Stimulated activated CD4-positive, alpha-beta T cell treated with anti-CD3 and anti-CD28 coated beads, Interleukin-12 subunit alpha, Interleukin-12 subunit beta, amount 100 ng/mL, for 4 hours (primary cell): ENCODE results near the gene MOSPD2.

Source experiments
- DNase-seq: peaks from one replicate; pipeline ENCODE4 v3.0.0-alpha.2; 2020

The MOSPD2 gene

GRCh38 chrX:14916017-14916674 is 42.9 kb downstream of the MOSPD2 start:
- no peak for DNase-seq

- DNase-seq, result no peak
Observed at GRCh38 chrX:14919407-14919806, 46.2 kb downstream of the MOSPD2 start.

- DNase-seq, result no peak
Observed at GRCh38 chrX:14920196-14920595, 47.0 kb downstream of the MOSPD2 start.

GRCh38 chrX:14922437-14922836 is 49.2 kb downstream of the MOSPD2 start:
- DNase-seq, result no peak

DNA sequence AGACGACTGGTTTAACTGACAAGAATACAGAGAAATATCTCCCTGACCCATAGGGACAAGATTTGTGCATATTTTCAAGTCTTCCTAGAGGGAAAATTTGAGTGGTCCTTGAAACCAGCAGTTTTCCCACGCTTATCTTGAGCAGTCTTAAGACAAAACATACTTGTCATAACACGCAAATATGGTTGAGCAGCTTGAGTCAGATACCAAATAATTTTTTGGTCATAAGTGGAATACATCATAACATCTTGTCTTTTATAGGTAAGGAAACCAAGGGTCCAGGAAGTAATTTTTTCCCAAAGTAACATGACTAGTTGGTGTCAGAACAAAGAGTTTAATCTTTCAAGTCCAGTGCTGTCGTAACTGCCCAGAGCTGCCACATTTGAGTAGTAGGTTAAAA is 50.5 kb downstream of the MOSPD2 start:
- no peak for DNase-seq

DNA sequence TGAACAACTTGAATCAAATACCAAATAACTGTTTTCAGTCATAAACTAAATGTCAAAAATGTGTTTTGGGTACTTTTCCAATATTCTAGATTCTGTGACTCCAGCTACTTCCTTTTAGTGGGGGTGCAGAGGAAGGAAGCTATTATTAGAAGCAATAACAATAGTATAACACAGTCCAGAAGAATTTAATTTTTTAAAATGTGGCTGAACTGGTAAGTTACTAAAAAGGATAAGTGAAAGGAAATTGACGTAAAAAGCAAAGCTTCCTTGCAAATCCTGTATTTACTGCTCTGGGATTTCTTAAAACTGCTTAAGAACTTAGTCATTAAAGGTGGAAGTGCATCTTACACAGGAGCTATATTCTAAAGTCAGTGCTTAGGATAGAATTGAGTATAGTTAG is 53.2 kb downstream of the MOSPD2 start:
- no peak for DNase-seq

DNA sequence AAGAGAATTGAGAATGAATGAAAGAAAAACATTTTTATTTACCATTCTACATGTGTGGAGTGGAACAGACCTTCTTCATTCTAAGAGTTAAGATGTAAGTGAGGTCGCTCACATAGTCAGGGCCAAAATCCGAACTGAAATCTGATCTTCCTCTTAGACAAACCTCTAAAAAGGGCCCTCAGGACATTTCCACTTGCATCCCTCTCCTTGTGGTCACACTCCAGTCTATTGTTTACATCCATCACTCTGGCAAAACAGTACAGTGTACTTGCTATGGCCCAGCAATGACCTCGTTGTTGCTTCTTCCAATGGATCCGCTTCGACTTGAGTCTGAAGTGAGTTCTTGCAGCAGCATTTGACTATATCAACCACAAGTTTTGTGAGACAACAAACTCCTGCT is 54.2 kb downstream of the MOSPD2 start:
- DNase-seq, result no peak

GRCh38 chrX:14930663-14931062 is 57.4 kb downstream of the MOSPD2 start:
- no peak for DNase-seq

DNA sequence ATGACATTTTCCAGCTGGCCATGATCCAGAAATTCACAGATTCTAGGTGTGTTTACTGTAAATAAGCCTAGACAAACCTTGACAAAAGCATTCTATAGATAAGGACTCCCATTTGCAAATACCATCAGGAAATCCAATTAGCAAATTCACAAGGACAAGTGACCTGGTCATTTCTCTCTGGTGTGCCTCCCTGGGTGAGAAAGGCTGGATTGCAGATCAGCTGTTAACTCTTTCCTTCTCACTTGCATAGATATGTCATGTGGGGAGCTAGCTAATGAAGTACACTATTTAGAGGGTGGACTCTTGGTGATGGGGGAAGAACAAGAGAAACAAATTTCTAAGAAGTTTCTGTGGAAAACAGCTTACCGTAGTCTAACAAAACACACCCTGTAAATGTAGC is 58.9 kb downstream of the MOSPD2 start:
- no peak for DNase-seq

GRCh38 chrX:14934423-14934822 is 61.2 kb downstream of the MOSPD2 start:
- DNase-seq, result no peak

GRCh38 chrX:14936561-14936960 is 63.3 kb downstream of the MOSPD2 start:
- no peak for DNase-seq

DNA sequence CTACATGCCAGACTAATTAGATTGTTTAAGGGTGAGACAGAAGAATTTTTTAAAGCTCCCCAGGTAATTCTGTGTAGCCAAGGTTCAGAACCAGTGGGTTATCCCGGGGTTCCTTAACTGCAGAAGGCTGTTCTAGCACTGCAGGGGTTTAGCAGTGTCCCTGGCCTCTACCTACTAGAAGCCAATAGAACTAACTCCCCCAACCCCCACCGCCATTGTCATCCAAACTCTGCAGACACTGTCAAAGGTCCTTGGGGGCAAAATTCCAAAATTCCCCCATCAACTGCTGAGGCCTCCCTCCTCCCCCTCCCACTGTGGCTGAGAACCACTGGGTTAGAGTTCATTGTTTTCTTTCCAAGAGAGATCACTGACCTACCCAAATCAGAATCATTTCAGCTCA is 66.4 kb downstream of the MOSPD2 start:
- DNase-seq, result no peak

- no peak for DNase-seq
Observed at GRCh38 chrX:14941301-14941700, 68.1 kb downstream of the MOSPD2 start.

DNA sequence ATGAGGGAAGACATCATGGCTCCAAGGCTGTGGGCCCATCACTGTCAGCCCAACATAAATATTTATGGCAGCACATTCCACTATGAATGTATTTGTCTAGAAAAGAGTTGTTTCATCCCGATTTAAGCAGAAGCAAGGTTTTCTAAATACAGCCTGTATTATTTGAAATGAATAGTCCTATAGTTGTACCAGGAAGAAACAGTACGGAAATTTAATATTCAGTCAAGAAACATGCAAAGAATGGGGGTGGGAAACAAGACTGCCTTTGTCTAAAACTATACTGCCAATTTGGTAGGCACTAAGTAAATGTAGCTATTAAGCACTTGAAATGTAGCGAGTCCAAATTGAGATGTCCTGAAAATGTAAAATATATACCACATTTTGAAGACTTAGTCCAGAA is 69.1 kb downstream of the MOSPD2 start:
- no peak for DNase-seq

DNA sequence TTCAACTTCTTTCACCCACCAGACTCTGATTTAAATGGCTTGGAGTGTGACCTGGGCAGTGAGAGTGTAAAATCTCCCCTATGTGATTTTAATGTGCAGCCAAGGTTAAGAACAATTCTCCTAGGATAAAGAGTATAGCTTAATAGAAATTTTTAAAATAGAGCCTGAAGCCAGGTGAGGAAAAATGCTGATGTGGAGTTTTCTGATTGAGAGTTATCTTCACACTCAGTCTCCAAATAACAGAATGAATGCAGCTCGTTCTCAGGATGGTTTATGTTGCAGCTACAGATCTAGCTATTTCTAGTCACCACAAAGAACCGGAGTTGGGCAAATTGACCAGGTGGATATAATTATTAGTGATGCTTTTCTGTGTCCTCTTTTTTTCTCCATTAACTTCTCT is 70.7 kb downstream of the MOSPD2 start:
- DNase-seq, result no peak

DNA sequence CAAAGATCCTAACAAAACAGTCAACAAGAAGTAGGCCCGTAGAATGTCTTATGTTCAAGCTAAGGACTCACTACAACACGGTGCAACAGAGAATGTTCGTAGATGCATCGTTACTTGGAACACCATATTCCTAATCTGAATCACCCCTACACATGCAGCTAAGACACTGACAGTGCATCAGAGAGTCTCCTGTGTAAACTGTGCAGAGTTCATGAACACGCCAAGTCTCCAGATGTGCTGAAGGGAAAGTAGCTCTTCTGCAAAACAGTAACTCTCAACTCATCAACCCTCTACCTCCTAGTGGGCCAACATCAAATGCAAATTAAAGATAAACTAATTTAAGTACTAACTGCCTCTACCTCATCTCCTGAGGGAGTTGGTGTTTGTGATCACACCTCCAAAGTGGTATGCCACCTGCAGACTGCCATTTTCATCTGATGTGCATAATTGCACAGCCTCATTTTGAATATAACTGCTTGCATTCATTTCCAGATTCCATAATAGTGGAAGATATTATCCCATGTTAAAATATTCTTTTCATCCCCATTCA is 73.5 kb downstream of the MOSPD2 start:
- no peak for DNase-seq

- DNase-seq, result no peak
Observed at GRCh38 chrX:14948691-14949090, 75.5 kb downstream of the MOSPD2 start.

DNA sequence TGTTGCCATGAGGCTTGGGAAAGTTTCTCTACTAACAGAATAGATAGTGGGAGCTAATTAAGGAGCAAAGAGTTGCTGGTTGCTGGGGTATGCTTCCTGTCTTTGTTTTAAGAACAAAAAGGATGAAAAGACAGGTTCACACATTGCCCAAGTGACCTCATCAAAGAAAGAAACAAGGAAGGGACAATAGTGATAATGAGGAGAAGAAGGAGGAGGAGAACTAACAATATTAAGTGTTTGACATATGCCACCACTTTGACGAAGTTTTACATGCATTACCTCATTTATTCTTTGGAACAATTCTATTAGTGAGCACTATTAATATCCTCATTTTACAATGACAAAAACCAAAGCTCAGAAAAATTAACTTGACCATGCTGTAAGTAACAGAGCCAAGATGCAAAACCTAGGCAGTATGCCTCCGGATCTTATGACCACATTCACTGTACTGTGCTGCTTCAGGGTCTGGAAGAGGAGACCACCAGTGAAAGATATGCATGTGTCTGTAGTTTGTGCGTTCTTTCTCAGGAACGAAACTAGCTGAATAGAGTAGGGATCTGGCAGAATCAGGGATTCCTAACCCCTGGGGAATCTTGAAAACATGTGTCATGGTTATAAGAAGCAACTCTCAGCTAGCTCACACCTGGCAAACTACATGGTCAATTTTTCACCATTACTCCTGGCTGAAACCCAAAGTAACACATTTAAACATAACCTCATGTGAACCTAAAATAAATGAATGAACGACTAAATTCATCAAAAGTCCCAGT is 83.8 kb downstream of the MOSPD2 start:
- no peak for DNase-seq

DNA sequence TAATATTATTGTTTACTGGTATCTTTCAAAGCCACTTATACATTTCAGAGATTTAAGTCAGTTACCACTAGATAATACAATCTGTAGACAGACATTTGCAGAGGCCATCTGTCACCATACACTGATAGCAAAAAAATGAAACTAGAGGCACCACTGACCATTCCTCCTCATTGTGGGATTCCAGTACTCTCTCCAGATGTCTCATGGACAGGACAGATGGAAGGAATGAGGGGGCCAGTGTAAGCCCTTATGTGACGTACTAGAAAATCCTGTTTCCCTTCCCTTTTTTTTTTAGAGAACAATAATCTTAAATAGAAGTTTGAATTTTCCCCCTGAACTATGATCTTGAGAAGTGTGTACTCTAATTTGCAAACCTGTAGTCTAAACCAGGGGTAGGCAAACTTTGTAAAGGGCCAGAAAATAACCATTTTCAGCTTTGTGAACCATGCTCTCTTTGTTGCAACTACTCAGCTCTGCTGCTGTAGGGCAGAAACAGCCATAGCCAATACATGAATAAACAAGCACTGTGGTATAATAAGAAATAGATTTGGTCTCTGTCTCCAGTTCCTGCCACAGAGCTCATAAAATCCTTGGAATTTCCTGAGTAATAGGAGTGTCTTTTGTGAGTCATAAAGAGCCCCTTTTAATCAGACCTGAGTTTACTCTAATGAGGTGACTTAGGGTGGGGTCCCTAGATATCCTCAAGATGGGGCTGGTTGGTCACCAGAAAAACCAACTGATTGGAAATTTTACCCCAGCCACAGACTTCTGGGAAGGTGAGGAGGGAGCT is 90.4 kb downstream of the MOSPD2 start:
- DNase-seq, result no peak

DNA sequence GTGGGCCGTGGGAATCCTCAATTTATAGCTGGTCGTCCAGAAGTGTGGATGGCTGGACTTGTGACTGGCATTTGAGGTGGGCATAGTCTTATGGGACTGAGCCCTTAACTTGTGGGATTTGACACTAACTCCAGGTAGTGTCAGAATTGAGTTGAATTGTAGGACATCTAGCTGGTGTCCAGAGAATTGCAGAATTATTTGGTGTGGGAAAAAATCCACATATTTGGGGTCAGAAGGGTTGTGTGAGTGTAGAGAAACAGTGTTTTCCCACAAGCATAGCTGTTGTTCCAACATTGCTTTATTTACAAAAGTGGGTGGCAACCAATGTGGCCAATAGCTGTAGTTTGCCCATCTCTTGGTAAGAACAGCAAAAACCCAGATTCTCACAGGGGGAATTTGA is 91.3 kb downstream of the MOSPD2 start:
- no peak for DNase-seq
